ENCODE data around the gene SLC35A4. TPM values are rescaled to one million over a fixed set of nuclear protein-coding genes. Genes with fewer than 3 reads are reported as not detected.
A peak's percentile ranks its signal among the peaks of the same experiment; 100 is the strongest.

The SLC35A4 gene
- total and polyA plus RNA-seq, 2 experiments from 2014 or later, result 19.6 to 45.2 TPM

- no peaks in the 10 kb centered on the region for H3K27me3 ChIP-seq (replicated peaks; ENCODE audit: insufficient read depth)
- peaks cover 49% of the 10 kb centered on the region for H3F3A ChIP-seq (ENCODE audit: insufficient read depth)
- no peaks in the 10 kb centered on the region for H3K9me3 ChIP-seq (ENCODE audit: low read depth)
- peaks cover 25% of the 10 kb centered on the region; the same call in 1 of the 2 replicates for H3K36me3 ChIP-seq (ENCODE audit: low read depth)
- H3K27ac ChIP-seq, result peak overlapping the region; percentile 95
- in situ Hi-C loops (cut with MboI), result no loop called here
- peaks cover 27% of the 10 kb centered on the region for H3K79me2 ChIP-seq (ENCODE audit: insufficient read depth)
- peak overlapping the region; percentile 90 for H3K4me2 ChIP-seq (ENCODE audit: unreplicated experiment)
- H3K4me3 ChIP-seq, result peak overlapping the region; percentile 73
- peak overlapping the region; percentile 66 for H2AFZ ChIP-seq
- H3K4me1 ChIP-seq (ENCODE audit: insufficient read depth), result peaks cover 17% of the 10 kb centered on the region
- no peaks in the 10 kb centered on the region for H3K9me2 ChIP-seq (ENCODE audit: insufficient read depth)
- WGBS, 2 experiments (ENCODE audit: low coverage in 1 of 2, low lambda C conversion rate in 2 of 2, missing lambda C conversion rate in 2 of 2), result 19 to 20% methylated on average over 4 to 5 of the region's 5 CpGs
- TF ChIP-seq EZH2 (IDR thresholded peaks at IDR 0.05; ENCODE audit: insufficient read depth, poor library complexity, severe bottlenecking), result no peak
- no peak for TF ChIP-seq EZH2phosphoT487 (IDR thresholded peaks at IDR 0.05; ENCODE audit: insufficient read depth, low read depth)
- DNase-seq, result no peak
- H4K20me1 ChIP-seq (ENCODE audit: insufficient read depth), result 0 out of 2 replicates have a peak, but pooled peaks cover 6% of the 10 kb centered on the region
- H3K9ac ChIP-seq, result peak overlapping the region; percentile 90
These were observed 16.3 kb upstream of the SLC35A4 start for GRCh38 chr5:140548300-140548688.

GRCh38 chr5:140548791-140549190 lies 15.8 kb upstream of the SLC35A4 start:
- Histone ChIP-seq H3K9me3 (ENCODE audit: low read depth) (no peaks in the 10 kb centered on the region), H3K9me2 (ENCODE audit: insufficient read depth) (no peaks in the 10 kb centered on the region), H3F3A (ENCODE audit: insufficient read depth) (peaks cover 49% of the 10 kb centered on the region), H3K36me3 (ENCODE audit: low read depth) (peaks cover 28% of the 10 kb centered on the region; the same call in 1 of the 2 replicates), H3K4me3 (peak overlapping the region; percentile 73), H3K27me3 (replicated peaks; ENCODE audit: insufficient read depth) (no peaks in the 10 kb centered on the region), H3K79me2 (ENCODE audit: insufficient read depth) (peaks cover 32% of the 10 kb centered on the region), H2AFZ (no peak overlapping the region), H3K4me1 (ENCODE audit: insufficient read depth) (peaks cover 20% of the 10 kb centered on the region), H4K20me1 (ENCODE audit: insufficient read depth) (0 out of 2 replicates have a peak, but pooled peaks cover 8% of the 10 kb centered on the region), H3K27ac (peak overlapping the region; percentile 95), H3K9ac (peak overlapping the region; percentile 90), H3K4me2 (ENCODE audit: unreplicated experiment) (peak overlapping the region; percentile 90)
- TF ChIP-seq EZH2phosphoT487 (IDR thresholded peaks at IDR 0.05; ENCODE audit: insufficient read depth, low read depth), result no peak
- no peak for DNase-seq
- in situ Hi-C loops (cut with MboI), result no loop called here
- 61 to 62% methylated on average over 7 of the region's 7 CpGs for WGBS, 2 experiments (ENCODE audit: low coverage in 1 of 2, low lambda C conversion rate in 2 of 2, missing lambda C conversion rate in 2 of 2)

GRCh38 chr5:140549237-140550144 lies 15.1 kb upstream of the SLC35A4 start:
- WGBS, 2 experiments (ENCODE audit: low coverage in 1 of 2, low lambda C conversion rate in 2 of 2, missing lambda C conversion rate in 2 of 2), result 70 to 75% methylated on average over 3 of the region's 3 CpGs
- no peaks in the 10 kb centered on the region for H3K9me2 ChIP-seq (ENCODE audit: insufficient read depth)
- in situ Hi-C loops (cut with MboI), result no loop called here
- peaks cover 56% of the 10 kb centered on the region for H3F3A ChIP-seq (ENCODE audit: insufficient read depth)
- no peak overlapping the region for H3K4me3 ChIP-seq
- peaks cover 39% of the 10 kb centered on the region for H3K79me2 ChIP-seq (ENCODE audit: insufficient read depth)
- H3K27ac ChIP-seq, result peak overlapping the region; percentile 95
- H3K36me3 ChIP-seq (ENCODE audit: low read depth), result peaks cover 23% of the 10 kb centered on the region; the same call in 1 of the 2 replicates
- 0 out of 2 replicates have a peak, but pooled peaks cover 8% of the 10 kb centered on the region for H4K20me1 ChIP-seq (ENCODE audit: insufficient read depth)
- H3K27me3 ChIP-seq (replicated peaks; ENCODE audit: insufficient read depth), result no peaks in the 10 kb centered on the region
- TF ChIP-seq EZH2phosphoT487 (IDR thresholded peaks at IDR 0.05; ENCODE audit: insufficient read depth, low read depth) (no peak), EZH2 (IDR thresholded peaks at IDR 0.05; ENCODE audit: insufficient read depth, poor library complexity, severe bottlenecking) (no peak)
- H3K4me1 ChIP-seq (ENCODE audit: insufficient read depth), result peaks cover 27% of the 10 kb centered on the region
- no peak overlapping the region for H3K4me2 ChIP-seq (ENCODE audit: unreplicated experiment)
- no peaks in the 10 kb centered on the region for H3K9me3 ChIP-seq (ENCODE audit: low read depth)
- peak overlapping the region; percentile 90; the same call in 1 of the 2 replicates for H3K9ac ChIP-seq
- H2AFZ ChIP-seq, result no peak overlapping the region
- DNase-seq, result peak; percentile 54

GRCh38 chr5:140550147-140551079 lies 14.2 kb upstream of the SLC35A4 start:
- H3K27me3 ChIP-seq (replicated peaks; ENCODE audit: insufficient read depth), result no peaks in the 10 kb centered on the region
- 92% methylated on average over 11 of the region's 11 CpGs for WGBS, 2 experiments (ENCODE audit: low coverage in 1 of 2, low lambda C conversion rate in 2 of 2, missing lambda C conversion rate in 2 of 2)
- H3F3A ChIP-seq (ENCODE audit: insufficient read depth), result peaks cover 66% of the 10 kb centered on the region
- no peak for DNase-seq
- no peak overlapping the region for H2AFZ ChIP-seq
- H3K4me3 ChIP-seq, result no peak overlapping the region
- TF ChIP-seq EZH2phosphoT487 (IDR thresholded peaks at IDR 0.05; ENCODE audit: insufficient read depth, low read depth) (no peak), EZH2 (IDR thresholded peaks at IDR 0.05; ENCODE audit: insufficient read depth, poor library complexity, severe bottlenecking) (no peak)
- peaks cover 22% of the 10 kb centered on the region; the same call in 1 of the 2 replicates for H3K36me3 ChIP-seq (ENCODE audit: low read depth)
- H3K9me3 ChIP-seq (ENCODE audit: low read depth), result no peaks in the 10 kb centered on the region
- no peaks in the 10 kb centered on the region for H3K9me2 ChIP-seq (ENCODE audit: insufficient read depth)
- H3K9ac ChIP-seq, result no peak overlapping the region
- H3K4me1 ChIP-seq (ENCODE audit: insufficient read depth), result peaks cover 34% of the 10 kb centered on the region
- H4K20me1 ChIP-seq (ENCODE audit: insufficient read depth), result 0 out of 2 replicates have a peak, but pooled peaks cover 8% of the 10 kb centered on the region
- peaks cover 49% of the 10 kb centered on the region for H3K79me2 ChIP-seq (ENCODE audit: insufficient read depth)
- in situ Hi-C loops (cut with MboI), result no loop called here
- H3K27ac ChIP-seq, result peak overlapping the region; percentile 95
- no peak overlapping the region for H3K4me2 ChIP-seq (ENCODE audit: unreplicated experiment)

Measured in GM23248 (cell line).